ENCODE results near the gene RNPEPL1.

GRCh38 chr2:240557808-240558207, 10.5 kb upstream of the RNPEPL1 start, which contains the start of gene ANKMY1:
- no peak for TF ChIP-seq CTCF (IDR thresholded peaks at IDR 0.05; ENCODE audit: poor library complexity)
- no peak for TF ChIP-seq EZH2 (IDR thresholded peaks at IDR 0.05; ENCODE audit: borderline replicate concordance)
- no peak for TF ChIP-seq EZH2phosphoT487 (IDR thresholded peaks at IDR 0.05; ENCODE audit: low read depth, severe bottlenecking, unreplicated experiment)

All from hepatocyte (in vitro differentiated cells).